SK-N-SH treated with all-trans-retinoic acid at 6 μM for 48 hours (cell line): ENCODE data around the gene DOCK11.

Experiments
- ARNTL ChIP-seq: fragments of 450-650 bp; formaldehyde crosslinking; IDR thresholded peaks from 2 replicates; pipeline ENCODE4 v1.5.0; 2020; ENCODE audit warnings: low read depth, mild to moderate bottlenecking, moderate library complexity, borderline replicate concordance
- BACH2 ChIP-seq: fragments of 250-450 bp; sonication (Bioruptor Pico); IDR thresholded peaks from 2 replicates; pipeline ENCODE4 v1.9.0; 2021; ENCODE audit warnings: mild to moderate bottlenecking, borderline replicate concordance
- CREB5 ChIP-seq: fragments of 250-450 bp; sonication (Bioruptor Pico); IDR thresholded peaks from 2 replicates; pipeline ENCODE4 v1.5.1; 2020; ENCODE audit warnings: low read depth, mild to moderate bottlenecking, moderate library complexity
- CSRNP3 ChIP-seq: fragments of 250-450 bp; sonication (Bioruptor Pico); IDR thresholded peaks from 2 replicates; pipeline ENCODE4 v1.5.1; 2021; ENCODE audit warnings: mild to moderate bottlenecking, moderate library complexity
- POU6F1 ChIP-seq: fragments of 250-450 bp; sonication (Bioruptor Pico); IDR thresholded peaks from 2 replicates; pipeline ENCODE4 v1.8.0; 2021; ENCODE audit warnings: low read depth, mild to moderate bottlenecking, moderate library complexity, borderline replicate concordance
- RARB ChIP-seq: fragments of 250-450 bp; sonication (Bioruptor Pico); IDR thresholded peaks from 2 replicates; pipeline ENCODE4 v1.8.0; 2021; ENCODE audit warnings: mild to moderate bottlenecking, moderate library complexity
- SNAI2 ChIP-seq: fragments of 250-450 bp; sonication (Bioruptor Pico); IDR thresholded peaks from 2 replicates; pipeline ENCODE4 v1.5.0; 2020; ENCODE audit warnings: mild to moderate bottlenecking, moderate library complexity
- ZFP3 ChIP-seq: fragments of 250-450 bp; sonication (Bioruptor Pico); IDR thresholded peaks from 2 replicates; pipeline ENCODE4 v1.5.0; 2020; ENCODE audit warnings: mild to moderate bottlenecking, moderate library complexity
- ZFP30 ChIP-seq: fragments of 450-650 bp; formaldehyde crosslinking; IDR thresholded peaks from 2 replicates; pipeline ENCODE4 v1.5.0; 2022; ENCODE audit warnings: mild to moderate bottlenecking, moderate library complexity
- ZNF70 ChIP-seq: fragments of 450-650 bp; formaldehyde crosslinking; IDR thresholded peaks from 2 replicates; pipeline ENCODE4 v1.5.0; 2020; ENCODE audit warnings: mild to moderate bottlenecking, moderate library complexity
- ZNF8 ChIP-seq: fragments of 450-650 bp; formaldehyde crosslinking; IDR thresholded peaks from 2 replicates; pipeline ENCODE4 v1.5.0; 2020; ENCODE audit warnings: mild to moderate bottlenecking, moderate library complexity
- TF ChIP-seq, protein P1 (sequence below): fragments of 250-450 bp; sonication (Bioruptor Pico); IDR thresholded peaks from 2 replicates; pipeline ENCODE4 v1.8.0; 2020; ENCODE audit warnings: mild to moderate bottlenecking, moderate library complexity, borderline replicate concordance

DNA sequence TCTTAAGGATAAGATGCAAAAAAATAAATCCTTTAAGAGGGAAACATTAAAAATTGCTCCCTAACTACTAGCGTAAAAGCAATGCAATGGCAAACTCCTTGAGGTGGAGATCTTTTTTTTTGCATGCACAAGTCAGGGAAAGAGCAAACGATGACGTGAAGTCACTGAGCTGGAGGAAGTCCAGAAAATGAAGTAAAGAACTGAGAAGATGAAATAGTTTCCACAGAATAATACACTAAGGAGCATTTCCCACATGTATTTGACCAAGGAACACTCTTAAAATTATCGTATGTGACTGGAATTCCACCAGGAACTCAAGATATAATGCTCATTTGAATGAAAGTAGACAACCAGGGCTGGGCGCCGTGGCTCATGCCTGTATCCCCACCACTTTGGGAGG lies 21.0 kb upstream of the DOCK11 start:
- TF ChIP-seq CSRNP3 (CRISPR knock-in tag) (no peak), SNAI2 (CRISPR knock-in tag) (no peak), CREB5 (CRISPR knock-in tag) (no peak), ZNF8 (CRISPR knock-in tag) (no peak), ARNTL (CRISPR knock-in tag) (no peak), RARB (CRISPR knock-in tag) (no peak), ZFP30 (CRISPR knock-in tag) (no peak), BACH2 (no peak), ZFP3 (no peak), POU6F1 (CRISPR knock-in tag) (no peak), ZNF70 (CRISPR knock-in tag) (no peak)
- TF ChIP-seq, protein P1, sequence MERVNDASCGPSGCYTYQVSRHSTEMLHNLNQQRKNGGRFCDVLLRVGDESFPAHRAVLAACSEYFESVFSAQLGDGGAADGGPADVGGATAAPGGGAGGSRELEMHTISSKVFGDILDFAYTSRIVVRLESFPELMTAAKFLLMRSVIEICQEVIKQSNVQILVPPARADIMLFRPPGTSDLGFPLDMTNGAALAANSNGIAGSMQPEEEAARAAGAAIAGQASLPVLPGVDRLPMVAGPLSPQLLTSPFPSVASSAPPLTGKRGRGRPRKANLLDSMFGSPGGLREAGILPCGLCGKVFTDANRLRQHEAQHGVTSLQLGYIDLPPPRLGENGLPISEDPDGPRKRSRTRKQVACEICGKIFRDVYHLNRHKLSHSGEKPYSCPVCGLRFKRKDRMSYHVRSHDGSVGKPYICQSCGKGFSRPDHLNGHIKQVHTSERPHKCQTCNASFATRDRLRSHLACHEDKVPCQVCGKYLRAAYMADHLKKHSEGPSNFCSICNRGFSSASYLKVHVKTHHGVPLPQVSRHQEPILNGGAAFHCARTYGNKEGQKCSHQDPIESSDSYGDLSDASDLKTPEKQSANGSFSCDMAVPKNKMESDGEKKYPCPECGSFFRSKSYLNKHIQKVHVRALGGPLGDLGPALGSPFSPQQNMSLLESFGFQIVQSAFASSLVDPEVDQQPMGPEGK = no peak
